Skin of body (tissue), 2 donors: ENCODE results near the gene ERCC6L2. TPM values are rescaled to one million over a fixed set of nuclear protein-coding genes. Genes with fewer than 3 reads are reported as not detected.

Experiments
- DNase-seq: peaks from one replicate; lab custom pipeline; 2025; lab: John Stamatoyannopoulos, UW
- total RNA-seq: library from RNA; depleted of rRNA; stranded (reverse); fragments of >200 nt; gene quantifications from one replicate; pipeline ENCODE4 v1.2.3, GENCODE V29; 2014

Gene ERCC6L2
- total RNA-seq, 1 donor from 2014 or later, result 91.1 TPM

- DNase-seq, result no peak
Observed at GRCh38 chr9:95862343-95862742, 13.1 kb upstream of the ERCC6L2 start.

GRCh38 chr9:95864852-95865580 is 10.5 kb upstream of the ERCC6L2 start:
- no peak for DNase-seq

GRCh38 chr9:95870352-95870751 is 5.1 kb upstream of the ERCC6L2 start:
- no peak for DNase-seq

- no peak for DNase-seq
Observed at GRCh38 chr9:95870906-95871305, 4.6 kb upstream of the ERCC6L2 start.

GRCh38 chr9:95874303-95874988 is 1.0 kb upstream of the ERCC6L2 start:
- no peak for DNase-seq

GRCh38 chr9:95874989-95875304 is 544 bp upstream of the ERCC6L2 start:
- DNase-seq, result peak; percentile 59

GRCh38 chr9:95876138-95876444 is 600 bp downstream of the ERCC6L2 start:
- DNase-seq, result no peak

GRCh38 chr9:95876595-95876994 is 1.1 kb downstream of the ERCC6L2 start:
- DNase-seq, result no peak

GRCh38 chr9:95877984-95878383 is 2.5 kb downstream of the ERCC6L2 start:
- no peak for DNase-seq

GRCh38 chr9:95879591-95879990 is 4.1 kb downstream of the ERCC6L2 start:
- DNase-seq, result no peak

- DNase-seq, result peak; percentile 40
Observed at GRCh38 chr9:95880021-95880690, 4.7 kb downstream of the ERCC6L2 start.

- no peak for DNase-seq
Observed at GRCh38 chr9:95887926-95888497, 12.5 kb downstream of the ERCC6L2 start.

GRCh38 chr9:95890594-95890993 is 15.1 kb downstream of the ERCC6L2 start:
- no peak for DNase-seq

- no peak for DNase-seq
Observed at GRCh38 chr9:95891067-95891671, 15.7 kb downstream of the ERCC6L2 start.

GRCh38 chr9:95892690-95893089 is 17.2 kb downstream of the ERCC6L2 start:
- DNase-seq, result no peak

GRCh38 chr9:95896580-95896979 is 21.1 kb downstream of the ERCC6L2 start:
- no peak for DNase-seq

- no peak for DNase-seq
Observed at GRCh38 chr9:95901506-95901905, 26.0 kb downstream of the ERCC6L2 start.

GRCh38 chr9:95903398-95903797 is 27.9 kb downstream of the ERCC6L2 start:
- DNase-seq, result no peak

- DNase-seq, result no peak
Observed at GRCh38 chr9:95907794-95908193, 32.3 kb downstream of the ERCC6L2 start.

- DNase-seq, result no peak
Observed at GRCh38 chr9:95910023-95910707, 34.7 kb downstream of the ERCC6L2 start.

- no peak for DNase-seq
Observed at GRCh38 chr9:95910770-95911340, 35.4 kb downstream of the ERCC6L2 start.
